GM18909 (cell line): ENCODE results near the gene BBLN.
"Not testable (repeated sequence)": the region's sequence is repeated elsewhere in the genome, so short reads cannot be mapped to it uniquely, and the experiment has no call there.

ENCODE experiments used
- ATAC-seq: cut with Tn5 transposase; IDR thresholded peaks from one replicate; pipeline ENCODE4 v1.9.1; 2021; ENCODE audit warnings: mild to moderate bottlenecking; ENCODE audit not compliant: unreplicated experiment, poor library complexity

The BBLN gene, protein sequence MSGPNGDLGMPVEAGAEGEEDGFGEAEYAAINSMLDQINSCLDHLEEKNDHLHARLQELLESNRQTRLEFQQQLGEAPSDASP

DNA sequence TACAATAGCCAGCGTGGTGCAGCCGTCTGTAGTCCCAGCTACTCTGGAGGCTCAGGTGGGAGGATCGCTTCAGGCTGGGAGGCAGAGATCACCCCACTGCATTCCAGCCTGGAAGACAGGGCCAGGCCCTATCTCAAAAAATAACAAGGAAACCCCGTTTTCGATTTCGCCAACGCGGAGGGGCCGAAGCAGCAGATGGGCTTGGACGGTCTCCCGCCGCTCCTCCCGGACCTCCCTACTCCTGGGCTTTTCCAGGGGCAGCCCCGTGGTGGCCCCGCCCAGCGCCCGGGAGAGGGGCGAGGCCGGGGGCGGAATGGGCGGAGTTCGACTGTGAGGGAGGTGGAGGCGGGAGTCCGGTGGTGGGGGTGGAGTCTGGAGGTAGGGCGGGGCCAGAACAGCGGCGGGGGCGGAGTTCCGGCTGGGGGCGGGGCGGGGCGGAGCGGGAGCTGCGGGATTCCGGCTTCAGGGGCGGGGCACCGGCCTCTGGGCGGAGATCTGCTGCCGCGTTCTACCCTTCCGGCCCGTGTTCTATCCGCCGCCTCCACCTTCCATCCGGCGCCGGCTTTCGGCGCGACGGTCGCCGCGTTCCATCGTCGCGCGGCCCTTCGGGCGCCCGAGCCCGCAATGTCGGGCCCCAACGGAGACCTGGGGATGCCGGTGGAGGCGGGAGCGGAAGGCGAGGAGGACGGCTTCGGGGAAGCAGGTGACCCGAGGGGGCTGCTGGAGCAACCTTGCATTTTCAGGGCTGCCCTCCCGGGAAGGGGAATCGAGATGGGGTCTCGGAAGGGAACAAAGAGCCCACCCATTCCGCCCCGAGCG, at the start of gene BBLN:
TSS of gene BBLN (plus strand) at position 482 of the 819 bp plus-strand sequence. CDS start at position 625, 143 bp downstream.
- ATAC-seq: peak; percentile 79

DNA sequence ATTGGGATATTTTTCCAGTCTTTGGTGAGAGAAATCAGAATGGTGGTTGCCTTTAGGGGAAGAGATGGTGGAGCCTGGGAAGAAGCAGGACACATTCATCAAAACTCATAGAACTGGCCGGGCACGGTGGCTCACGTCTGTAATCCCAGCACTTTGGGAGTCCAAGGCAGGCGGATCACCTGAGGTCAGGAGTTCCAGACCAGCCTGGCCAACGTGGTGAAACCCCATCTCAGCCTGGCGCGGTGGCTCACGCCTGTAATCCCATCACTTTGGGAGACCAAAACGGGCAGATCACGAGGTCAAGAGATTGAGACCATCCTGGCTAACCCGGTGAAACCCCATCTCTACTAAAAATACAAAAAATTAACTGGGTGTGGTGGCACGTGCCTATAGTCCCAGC, 48.3 kb upstream of the BBLN start:
- not testable (repeated sequence) for ATAC-seq

DNA sequence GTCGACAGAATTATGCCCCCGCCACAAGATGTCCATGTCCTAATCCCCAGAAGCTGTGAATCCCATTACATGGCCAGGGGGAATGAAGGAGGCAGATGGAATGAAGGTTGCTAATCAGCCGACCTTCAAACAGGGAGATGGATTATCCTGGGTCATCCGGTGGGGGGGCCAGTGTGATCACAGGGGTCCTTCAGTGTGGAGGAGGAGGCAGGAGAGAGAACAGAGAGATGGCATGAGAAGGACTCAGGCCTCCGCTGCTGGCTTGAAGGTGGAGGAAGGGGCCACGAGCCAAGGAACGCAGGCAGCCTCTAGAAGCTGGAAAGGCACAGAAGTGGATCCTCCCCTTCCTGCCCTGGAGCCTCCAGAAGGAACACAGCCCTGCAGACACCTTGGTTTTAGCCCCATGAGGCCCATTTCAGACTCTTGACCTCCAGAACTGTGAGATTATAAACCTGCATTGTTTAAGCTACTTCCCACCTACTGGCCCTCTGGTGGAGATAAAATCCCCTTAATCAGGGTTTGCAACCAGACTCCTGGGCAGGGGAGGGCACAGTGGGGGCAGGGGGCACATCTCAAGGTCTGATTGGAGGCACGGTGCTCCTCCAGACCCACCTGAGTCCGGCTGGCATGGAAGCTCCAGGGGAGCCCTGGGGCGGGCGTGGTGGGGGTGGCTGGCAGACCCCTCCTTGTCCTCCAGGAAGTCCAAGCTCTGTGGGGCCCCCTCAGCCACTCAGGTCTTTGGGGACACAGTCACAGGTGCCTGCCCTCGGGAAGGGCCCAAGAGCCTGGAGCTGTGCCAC, 46.3 kb upstream of the BBLN start:
- no peak for ATAC-seq

DNA sequence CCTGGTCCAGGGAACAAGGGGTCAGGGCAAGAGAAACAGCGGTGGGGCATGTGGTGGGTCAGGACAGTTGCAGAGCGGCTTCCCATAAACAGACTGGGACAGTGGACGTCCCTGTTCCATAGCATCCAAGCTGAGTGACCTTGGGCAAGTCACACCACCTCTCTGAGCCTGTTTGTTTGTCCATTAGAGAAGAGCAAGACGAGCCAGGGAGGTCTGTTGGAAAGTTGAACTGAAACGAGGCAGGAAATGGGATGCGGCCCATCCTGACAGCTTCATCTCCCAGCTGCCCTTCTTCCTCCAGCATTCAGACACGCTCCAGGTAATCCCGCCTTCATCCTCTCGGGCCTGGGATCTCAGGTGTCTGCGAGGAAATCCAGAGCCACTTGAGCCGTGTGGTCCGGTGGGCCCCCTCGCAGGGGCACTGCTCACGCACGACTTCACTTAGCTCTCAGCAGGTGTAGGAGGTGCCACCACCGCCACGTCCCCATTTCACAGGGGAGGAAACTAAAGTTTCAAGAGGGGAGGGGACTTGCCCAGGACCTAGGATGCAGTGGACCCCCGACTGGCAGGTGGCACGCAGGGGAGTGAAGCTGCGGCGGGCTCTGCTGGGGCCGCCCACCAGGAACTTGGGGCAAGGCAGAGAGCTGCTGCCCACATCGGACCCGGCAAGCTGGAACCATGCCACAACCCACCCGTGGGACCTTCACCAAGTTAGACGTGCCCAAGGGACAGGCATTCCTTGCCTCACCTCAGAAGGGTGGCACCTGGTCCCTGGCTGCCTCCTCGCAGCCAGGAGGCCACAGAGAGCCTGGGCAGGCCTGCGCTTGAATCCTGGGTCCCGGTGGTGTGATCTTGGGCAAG, 45.5 kb upstream of the BBLN start:
- no peak for ATAC-seq

DNA sequence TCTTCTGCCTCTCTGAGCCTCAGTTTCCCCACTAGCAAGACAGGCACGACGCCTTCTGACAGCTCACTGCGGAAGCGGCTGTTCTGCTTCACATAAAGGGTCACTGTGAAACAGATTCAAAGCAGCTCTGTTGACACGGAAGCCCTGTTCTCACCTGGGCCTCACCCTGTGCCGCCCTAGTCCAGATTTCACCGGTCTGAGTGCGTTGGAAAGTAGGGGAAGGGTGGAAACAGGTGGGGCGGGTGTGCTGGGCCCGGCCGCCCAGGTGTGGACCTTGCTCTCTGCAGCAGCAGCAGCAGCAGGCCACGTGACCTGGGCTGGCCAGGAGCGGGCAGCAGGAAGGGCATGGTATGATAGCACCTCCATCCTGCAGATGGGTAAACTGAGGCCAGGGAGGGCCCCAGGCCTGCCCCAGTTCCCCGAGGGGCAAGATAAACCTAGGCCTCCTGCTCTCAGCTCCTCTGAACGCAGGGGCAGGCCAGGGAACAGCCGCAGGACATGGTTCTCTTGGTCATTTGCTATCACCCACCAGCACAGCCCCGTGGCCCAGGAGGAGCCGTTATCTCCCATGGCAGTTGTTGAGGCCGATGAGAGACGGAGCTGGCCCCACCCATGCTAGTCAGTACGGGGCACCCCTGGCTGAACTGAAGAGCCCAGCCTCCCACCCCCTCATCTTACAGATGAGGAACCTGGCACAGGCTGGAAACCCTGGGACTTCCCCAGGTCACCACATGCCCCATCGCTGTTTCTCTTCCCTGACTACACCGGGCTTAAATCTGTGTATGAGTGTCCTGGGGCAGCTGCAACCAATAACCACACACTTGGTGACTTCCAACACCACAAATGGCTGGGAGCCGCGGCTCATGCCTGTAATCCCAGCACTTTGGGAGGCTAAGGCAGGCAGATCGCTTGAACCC, 44.6 kb upstream of the BBLN start:
- no peak for ATAC-seq

DNA sequence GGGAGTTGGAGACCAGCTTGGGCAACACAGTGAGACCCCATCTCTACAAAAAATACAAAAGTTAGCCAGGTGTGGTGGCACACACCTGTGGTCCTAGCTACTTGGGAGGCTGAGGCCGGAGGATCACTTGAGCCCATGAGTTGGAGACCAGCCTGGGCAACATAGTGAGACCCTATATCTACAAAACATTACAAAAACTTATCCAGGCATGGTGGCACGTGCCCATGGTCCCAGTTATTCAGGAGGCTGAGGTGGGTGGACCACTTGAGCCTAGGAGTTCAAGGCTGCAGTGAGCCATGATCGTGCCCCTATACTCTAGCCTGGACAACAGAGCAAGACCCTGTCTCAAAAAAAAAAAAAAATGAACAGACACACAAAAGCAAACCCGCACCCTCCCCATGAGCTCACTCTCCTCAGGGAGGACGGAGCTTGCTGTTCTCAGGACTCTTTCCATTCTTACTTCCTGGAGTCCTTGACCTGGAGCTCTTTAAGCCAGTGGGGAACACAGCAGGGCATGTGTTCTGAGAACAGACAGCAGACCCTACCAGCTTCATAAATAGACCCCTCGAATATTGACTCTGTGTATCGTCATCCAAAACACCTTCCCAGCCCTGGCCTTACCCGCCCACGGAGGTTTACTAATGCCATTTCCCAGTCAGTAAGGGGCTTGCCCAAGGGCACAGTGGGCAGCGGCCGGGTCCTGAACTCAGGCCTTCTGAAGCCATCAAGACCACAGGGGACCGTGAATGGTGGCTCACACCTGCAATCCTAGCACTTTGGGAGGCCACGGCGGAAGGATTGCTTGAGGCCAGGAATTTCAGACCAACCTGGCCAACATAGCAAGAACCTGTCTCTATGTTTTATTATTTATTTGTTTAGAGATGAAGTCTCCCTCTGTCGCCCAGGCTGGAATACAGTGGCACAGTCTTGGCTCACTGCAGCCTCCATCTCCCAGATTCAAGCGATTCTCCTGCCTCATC, 43.7 kb upstream of the BBLN start:
- no peak for ATAC-seq

DNA sequence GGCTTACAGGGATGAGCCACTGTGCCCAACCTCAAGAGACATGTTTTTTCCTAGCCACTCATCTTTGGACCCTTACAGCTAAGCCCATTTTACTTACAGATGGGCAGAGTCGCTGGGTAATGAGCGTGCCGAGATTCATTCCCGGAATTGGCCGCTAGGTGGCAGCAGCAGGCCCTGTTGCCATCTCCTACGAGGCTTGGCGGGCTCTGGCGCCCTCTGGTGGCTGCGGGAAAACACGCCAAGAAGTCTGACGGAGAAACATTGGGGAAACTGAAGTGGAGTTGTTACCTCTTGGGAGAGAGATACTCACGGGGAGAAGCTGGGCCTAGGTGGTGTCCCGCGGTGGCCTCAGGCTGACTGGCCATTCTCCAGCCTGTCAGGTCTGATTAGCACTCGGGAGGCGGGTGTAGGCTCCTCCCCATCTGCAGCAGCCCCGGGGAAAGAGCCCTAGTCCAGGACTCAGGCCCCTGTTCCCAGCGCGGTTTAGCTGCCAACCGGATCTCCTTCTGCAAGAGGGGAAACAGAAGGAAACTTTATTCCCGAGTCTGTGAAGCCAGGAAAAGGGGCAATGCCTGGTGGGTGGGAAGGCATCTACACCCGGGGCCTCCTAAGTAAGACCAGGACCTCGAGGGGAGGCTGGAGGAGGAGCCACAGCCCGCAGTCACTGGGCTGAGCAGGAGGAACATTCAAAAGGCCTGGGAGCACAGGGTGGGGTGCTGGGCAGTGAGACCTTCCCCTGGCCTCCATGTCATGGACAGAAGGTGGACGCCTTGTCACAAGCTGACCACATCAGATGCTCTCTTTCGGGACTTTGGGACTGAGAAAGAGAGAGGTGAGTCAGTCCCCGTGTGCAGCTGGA, 42.2 kb upstream of the BBLN start:
- ATAC-seq: peak; percentile 72

DNA sequence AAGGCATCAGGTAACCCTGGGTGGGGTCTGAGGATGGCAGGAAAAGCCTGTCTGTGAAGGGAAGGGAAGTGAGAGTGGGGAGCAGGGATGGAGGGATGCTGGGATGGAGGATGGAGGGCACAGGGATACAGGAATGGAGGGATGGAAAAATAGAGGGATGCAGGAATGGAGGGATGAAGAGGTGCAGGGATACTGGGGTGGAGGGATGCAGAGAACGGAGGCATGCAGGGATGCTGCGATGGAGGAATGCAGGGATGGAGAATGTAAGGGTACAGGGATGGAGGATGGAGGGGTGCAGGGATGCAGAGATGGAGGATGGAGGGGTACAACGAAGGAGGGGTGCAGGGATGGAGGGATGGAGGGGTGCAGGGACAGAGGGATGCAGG, 41.6 kb upstream of the BBLN start:
- ATAC-seq: no peak

DNA sequence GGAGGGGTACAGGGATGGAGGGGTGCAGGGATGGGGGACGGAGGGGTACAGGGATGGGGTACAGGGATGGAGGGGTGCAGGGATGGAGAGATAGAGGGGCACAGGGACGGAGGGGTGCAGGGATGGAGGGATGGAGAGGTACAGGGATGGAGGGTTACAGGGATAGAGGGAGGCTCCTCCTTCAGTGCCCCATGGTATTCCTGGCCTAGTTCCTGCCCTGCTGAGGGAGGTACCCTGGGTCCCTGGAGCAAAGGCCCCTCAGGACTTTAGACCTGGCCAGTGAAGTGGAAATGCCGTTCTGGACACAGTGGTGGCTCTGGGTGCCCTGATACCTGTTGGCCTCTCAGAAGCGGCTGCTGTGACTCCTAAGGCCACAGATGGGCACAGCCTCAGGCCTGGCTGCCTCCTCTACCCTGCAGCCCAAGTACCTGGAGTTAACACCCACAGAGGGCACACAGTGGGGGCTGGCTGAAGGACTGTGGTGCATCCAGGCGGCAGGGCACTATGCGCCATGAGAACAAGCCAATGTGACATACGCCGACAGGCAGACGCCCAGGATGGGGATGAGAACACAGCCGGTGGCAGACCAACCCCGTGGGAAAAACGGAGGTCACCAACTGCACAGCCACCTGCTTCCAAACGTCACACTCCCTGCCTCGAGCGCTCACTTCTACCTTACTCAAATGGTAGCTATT, 40.9 kb upstream of the BBLN start:
- no peak for ATAC-seq

DNA sequence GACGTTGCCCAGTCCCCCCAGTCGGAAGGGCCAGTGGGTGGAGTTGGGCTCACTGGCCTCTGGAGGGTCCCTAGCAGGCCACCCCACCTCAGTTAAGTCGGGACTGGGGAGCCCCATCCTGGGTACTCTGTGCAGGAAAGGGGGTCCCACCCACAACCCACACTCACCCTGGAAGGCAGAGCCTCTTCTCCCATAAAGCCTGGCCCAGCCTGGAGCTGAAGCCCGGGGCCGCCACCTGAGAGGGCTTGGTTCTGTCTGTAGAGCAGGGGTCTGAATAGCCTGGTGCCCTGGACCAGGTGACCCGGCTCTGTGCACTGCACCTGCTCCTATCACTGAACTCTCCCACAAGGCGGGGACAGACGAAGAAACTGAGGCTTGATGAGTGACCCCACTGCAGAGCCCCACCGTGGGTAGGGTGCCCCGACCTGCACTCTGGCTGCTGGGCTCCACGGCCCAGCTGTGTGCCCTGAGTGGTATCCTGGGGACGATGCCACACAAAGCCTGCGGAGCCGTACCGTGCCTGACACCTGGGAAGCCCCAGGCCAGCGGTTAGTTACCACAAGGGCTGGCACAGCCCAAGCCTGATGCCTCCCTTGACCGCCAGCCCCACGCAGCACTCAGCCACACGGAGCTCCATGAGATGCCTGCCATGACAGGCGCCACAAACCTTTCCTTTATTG, 39.9 kb upstream of the BBLN start:
- ATAC-seq: no peak

DNA sequence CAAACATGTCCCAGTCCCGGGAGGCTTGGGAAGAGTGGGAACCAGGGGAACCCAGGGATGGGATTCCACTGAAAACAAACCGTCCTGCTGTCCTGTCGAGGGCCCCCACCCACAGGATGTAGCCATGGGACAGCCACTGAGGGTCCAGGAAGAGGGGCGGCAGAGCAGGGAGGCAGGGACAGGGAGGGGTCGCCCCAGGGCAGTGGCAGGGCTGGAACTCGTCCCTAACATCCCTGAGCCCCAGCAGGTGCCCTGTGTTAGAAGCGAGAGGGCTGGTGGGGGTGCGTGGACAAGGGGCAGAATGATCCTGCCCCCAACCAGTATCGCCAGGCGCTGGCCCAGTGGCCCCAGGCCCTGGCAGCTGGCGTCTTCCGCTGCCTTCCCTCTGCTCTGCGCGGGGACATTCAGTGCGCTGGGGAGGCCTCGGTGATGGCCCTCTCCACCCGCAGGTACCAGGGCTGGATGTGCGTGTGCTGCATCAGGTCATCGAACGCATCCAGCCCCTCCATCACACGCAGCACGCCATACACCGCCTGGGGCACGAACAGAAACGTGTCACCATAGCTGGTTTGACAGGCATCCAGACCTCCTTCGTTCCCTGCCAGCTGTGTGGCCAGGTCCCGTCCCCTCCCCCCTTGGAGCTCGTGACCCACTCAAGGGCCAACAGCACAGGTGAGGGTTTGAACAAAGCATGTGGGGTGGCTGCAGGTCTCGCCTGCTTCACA, 39.2 kb upstream of the BBLN start:
- no peak for ATAC-seq

DNA sequence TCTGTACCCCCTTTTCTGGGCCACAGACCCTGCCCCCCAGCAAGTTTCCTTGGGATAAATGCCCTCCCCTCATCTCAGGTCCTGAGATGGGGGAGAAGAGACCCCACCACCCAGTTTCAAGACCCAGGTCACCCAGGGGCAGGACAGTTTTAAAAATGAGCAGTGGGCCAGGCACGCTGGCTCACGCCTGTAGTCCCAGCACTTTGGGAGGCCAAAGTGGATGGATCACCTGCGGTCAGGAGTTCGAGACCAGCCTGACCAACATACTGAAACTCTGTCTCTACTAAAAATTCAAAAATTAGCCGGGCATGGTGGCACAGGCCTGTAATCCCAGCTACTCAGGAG, 38.6 kb upstream of the BBLN start:
- ATAC-seq: no peak

DNA sequence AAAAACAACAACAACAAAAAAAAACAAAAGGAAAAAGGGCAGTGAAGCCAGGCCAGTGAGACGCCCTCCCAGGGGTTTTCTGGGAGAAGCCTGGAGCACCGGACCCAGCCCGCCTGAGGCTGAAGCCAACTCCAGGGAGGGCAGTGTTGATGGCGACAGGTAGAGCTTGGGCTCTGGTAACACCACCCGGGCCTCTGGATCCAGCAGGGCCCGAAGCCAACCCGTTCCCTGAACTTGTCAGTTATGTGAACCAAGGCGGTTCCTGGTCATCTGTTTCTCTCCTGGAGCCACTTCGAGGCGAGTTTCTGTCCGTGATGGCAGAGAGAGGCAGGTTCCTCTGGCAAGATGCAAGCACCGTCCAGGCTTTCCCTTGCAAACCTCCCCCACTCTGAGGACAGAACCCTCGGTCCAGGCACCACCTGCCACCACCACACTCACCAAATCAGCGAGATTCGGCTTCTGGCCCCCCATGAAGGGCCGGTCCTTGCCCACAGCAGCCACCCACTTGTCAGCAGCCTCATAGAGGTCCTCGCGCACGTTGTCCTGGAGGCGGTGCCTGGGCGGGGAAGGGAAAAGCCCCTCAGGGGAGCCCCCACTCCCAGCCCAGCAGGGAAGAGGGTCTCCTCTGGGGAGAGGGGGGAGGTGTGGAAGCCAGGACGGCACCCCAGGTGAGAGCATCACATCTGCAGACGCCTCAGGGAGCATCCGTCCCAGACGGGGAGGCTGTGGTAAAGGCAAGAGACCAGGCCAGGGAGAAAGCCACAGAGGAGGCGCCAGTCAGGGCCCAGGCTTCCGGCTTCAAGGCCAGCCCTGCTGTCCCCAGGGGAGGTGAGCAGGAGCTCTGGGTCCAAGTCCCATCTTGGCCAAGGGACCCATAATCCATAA, 37.9 kb upstream of the BBLN start:
- no peak for ATAC-seq

DNA sequence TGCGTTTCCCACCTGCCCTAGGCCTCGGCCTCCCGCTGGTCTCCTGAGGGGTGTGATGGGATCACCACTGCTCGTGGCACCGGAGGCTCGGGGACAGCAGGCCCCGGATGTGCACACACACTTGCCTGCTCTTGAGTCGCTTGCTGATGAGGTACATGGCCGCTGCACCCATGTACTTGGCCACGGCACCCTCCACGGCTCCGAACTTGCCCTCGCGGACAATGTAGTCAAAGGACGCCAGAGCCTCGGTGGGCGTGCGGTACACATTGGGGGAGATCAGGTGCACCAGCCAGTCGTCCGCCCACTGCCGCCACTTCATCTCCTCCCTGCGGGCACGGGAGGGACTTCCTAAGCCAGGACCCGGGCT, 37.3 kb upstream of the BBLN start:
- no peak for ATAC-seq
